Loucy (cell line): Measurements from ENCODE around the gene PAQR6.

Experiments used
- H2AFZ ChIP-seq: fragments of 200-600 bp; sonication (generic); 2 replicates; pipeline ENCODE4 v1.6.0; 2016; ENCODE audit warnings: antibody characterized with exemption, mild to moderate bottlenecking, low read length, moderate library complexity
- H3F3A ChIP-seq: fragments of 200-600 bp; 2 replicates; pipeline ENCODE4 v1.6.0; 2016; ENCODE audit warnings: antibody characterized with exemption, low read depth, mild to moderate bottlenecking
- H3K27me3 ChIP-seq: fragments of 200-600 bp; sonication (generic); 2 replicates; pipeline ENCODE4 v1.6.1; 2014; ENCODE audit warnings: low read length, mild to moderate bottlenecking; ENCODE audit not compliant: insufficient read depth, poor library complexity, severe bottlenecking
- H3K36me3 ChIP-seq: fragments of 200-600 bp; sonication (generic); 2 replicates; pipeline ENCODE4 v1.6.1; 2016; ENCODE audit warnings: low read length; ENCODE audit not compliant: insufficient read depth
- H3K4me1 ChIP-seq: fragments of 200-600 bp; sonication (generic); 2 replicates; pipeline ENCODE4 v1.5.1; 2014; ENCODE audit warnings: low read length, mild to moderate bottlenecking; ENCODE audit not compliant: insufficient read depth, poor library complexity, severe bottlenecking
- H3K4me2 ChIP-seq: fragments of 200-600 bp; sonication (generic); 2 replicates; pipeline ENCODE4 v1.6.0; 2014; ENCODE audit warnings: antibody characterized with exemption, low read length, low read depth, mild to moderate bottlenecking; ENCODE audit not compliant: poor library complexity, severe bottlenecking
- H3K4me3 ChIP-seq: fragments of 200-600 bp; sonication (generic); 2 replicates; pipeline ENCODE4 v1.5.1; 2014; ENCODE audit warnings: low read length, mild to moderate bottlenecking, mixed read lengths; ENCODE audit not compliant: poor library complexity, severe bottlenecking
- H3K79me2 ChIP-seq: fragments of 200-600 bp; sonication (generic); 2 replicates; pipeline ENCODE4 v1.6.1; 2014; ENCODE audit warnings: low read length; ENCODE audit not compliant: insufficient read depth
- H3K9ac ChIP-seq: fragments of 200-600 bp; sonication (generic); 2 replicates; pipeline ENCODE4 v1.6.0; 2014; ENCODE audit warnings: mild to moderate bottlenecking, low read depth, low read length, moderate library complexity; ENCODE audit not compliant: poor library complexity, severe bottlenecking
- H3K9me2 ChIP-seq: fragments of 200-600 bp; sonication (generic); replicated peaks from 2 replicates; pipeline ENCODE4 v1.6.1; 2016; ENCODE audit warnings: low read depth, low read length, mixed read lengths
- H3K9me3 ChIP-seq: fragments of 200-600 bp; sonication (generic); 2 replicates; pipeline ENCODE4 v1.6.1; 2014; ENCODE audit warnings: mild to moderate bottlenecking, antibody characterized with exemption, low read length, low read depth; ENCODE audit not compliant: insufficient read depth
- H4K20me1 ChIP-seq: fragments of 200-600 bp; sonication (generic); 2 replicates; pipeline ENCODE4 v1.6.0; 2014; ENCODE audit warnings: antibody characterized with exemption, low read length, mild to moderate bottlenecking; ENCODE audit not compliant: insufficient read depth, poor library complexity, severe bottlenecking
- CTCF ChIP-seq: fragments of 200-600 bp; sonication (generic); conservative IDR thresholded peaks from 2 replicates; pipeline ENCODE4 v1.5.1; 2014; ENCODE audit warnings: mild to moderate bottlenecking, antibody characterized with exemption, low read length
- EZH2phosphoT487 ChIP-seq: fragments of 200-600 bp; IDR thresholded peaks from 2 replicates; pipeline ENCODE4 v1.6.1; 2018; ENCODE audit warnings: antibody characterized with exemption, mild to moderate bottlenecking, moderate library complexity, borderline replicate concordance

PAQR6 gene

DNA sequence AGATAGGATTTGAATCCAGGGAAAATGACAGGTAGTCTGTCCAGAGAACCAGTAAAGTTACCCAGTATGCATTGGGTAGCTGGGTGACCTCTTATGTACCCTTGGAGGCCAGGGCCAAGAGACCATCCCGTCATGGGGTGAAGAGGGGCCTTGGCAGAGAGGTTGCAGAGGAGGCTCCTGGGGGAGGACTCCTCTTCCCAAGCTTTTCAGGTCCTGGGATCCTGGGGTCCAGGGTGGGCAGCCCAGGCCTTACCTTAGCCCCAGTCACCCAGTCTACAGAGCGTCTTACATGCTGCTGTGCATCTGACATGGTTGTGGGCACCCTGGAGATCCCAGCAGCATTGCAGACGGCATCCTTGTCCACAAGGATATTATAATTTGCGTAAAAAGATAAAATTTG, 21.1 kb downstream of the PAQR6 start:
- no peaks in the 10 kb centered on the region for H3F3A ChIP-seq
- no peaks in the 10 kb centered on the region for H4K20me1 ChIP-seq
- H3K9ac ChIP-seq: no peak overlapping the region
- no peaks in the 10 kb centered on the region for H3K4me1 ChIP-seq
- H3K4me2 ChIP-seq: no peak overlapping the region
- H3K79me2 ChIP-seq: no peaks in the 10 kb centered on the region
- no peaks in the 10 kb centered on the region for H3K9me3 ChIP-seq
- H3K36me3 ChIP-seq: peaks cover 22% of the 10 kb centered on the region; the same call in 1 of the 2 replicates
- no peak overlapping the region for H3K4me3 ChIP-seq
- no peaks in the 10 kb centered on the region for H3K9me2 ChIP-seq
- TF ChIP-seq EZH2phosphoT487 (no peak), CTCF (no peak)
- H3K27me3 ChIP-seq: no peaks in the 10 kb centered on the region
- no peak overlapping the region for H2AFZ ChIP-seq

DNA sequence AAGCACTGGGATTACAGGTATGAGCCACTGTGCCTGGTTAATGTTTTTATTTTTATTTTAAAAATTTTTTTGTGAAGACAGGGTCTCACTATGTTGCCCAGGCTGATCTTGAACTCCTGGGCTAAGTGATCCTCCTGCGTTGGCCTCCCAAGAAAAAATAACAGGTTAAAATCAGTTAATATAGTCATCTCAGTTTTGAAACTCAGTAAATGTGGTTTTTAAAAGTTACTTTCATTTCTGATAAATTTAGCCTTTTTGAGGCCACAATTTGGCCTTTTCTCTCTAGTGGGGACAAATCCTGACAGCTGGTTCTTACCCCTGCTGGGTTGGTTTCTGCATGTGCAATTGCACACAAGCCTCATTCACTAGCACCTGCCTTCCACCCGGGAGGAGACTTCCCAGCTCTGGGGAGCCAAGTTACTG, 21.7 kb downstream of the PAQR6 start:
- no peaks in the 10 kb centered on the region for H3K9me3 ChIP-seq
- H3K4me1 ChIP-seq: no peaks in the 10 kb centered on the region
- no peak for TF ChIP-seq EZH2phosphoT487
- TF ChIP-seq CTCF: no peak
- no peaks in the 10 kb centered on the region for H3K27me3 ChIP-seq
- H3K9ac ChIP-seq: no peak overlapping the region
- H3K36me3 ChIP-seq: peaks cover 27% of the 10 kb centered on the region; the same call in 1 of the 2 replicates
- H4K20me1 ChIP-seq: no peaks in the 10 kb centered on the region
- no peaks in the 10 kb centered on the region for H3K79me2 ChIP-seq
- no peaks in the 10 kb centered on the region for H3K9me2 ChIP-seq
- H3F3A ChIP-seq: no peaks in the 10 kb centered on the region
- no peak overlapping the region for H3K4me3 ChIP-seq
- no peak overlapping the region for H2AFZ ChIP-seq
- H3K4me2 ChIP-seq: no peak overlapping the region

DNA sequence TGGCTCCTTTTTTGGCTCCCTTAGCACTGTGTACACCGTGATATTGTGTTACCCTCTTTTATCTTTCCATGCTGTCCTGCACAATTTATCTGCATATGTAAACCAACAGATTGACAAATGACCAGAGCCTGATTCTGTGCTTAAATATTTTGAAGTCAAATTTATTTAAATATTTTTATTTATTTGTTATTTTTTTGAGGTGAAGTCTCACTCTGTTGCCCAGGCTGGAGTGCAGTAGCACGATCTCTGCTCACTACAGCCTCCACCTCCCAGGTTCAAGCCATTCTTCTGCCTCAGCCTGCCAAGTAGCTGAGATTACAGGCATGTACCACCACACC, 22.2 kb downstream of the PAQR6 start:
- Histone ChIP-seq H3K9me2 (no peaks in the 10 kb centered on the region), H4K20me1 (no peaks in the 10 kb centered on the region), H3K9ac (no peak overlapping the region), H3K4me2 (no peak overlapping the region), H3K4me1 (no peaks in the 10 kb centered on the region), H3K79me2 (no peaks in the 10 kb centered on the region), H3K4me3 (no peak overlapping the region), H3K9me3 (no peaks in the 10 kb centered on the region), H3K36me3 (peaks cover 30% of the 10 kb centered on the region; the same call in 1 of the 2 replicates), H2AFZ (no peak overlapping the region), H3K27me3 (no peaks in the 10 kb centered on the region), H3F3A (no peaks in the 10 kb centered on the region)
- TF ChIP-seq CTCF (no peak), EZH2phosphoT487 (no peak)
